ENCODE measurements around the gene GPR137C. TPM values are rescaled to one million over a fixed set of nuclear protein-coding genes. Genes with fewer than 3 reads are reported as not detected.

GPR137C gene
- total and polyA plus RNA-seq, 2 of the 13 experiments (the other 11 are each of a cell fraction or from before 2014, with no cell fraction given): 0.34 to 0.51 TPM

DNA sequence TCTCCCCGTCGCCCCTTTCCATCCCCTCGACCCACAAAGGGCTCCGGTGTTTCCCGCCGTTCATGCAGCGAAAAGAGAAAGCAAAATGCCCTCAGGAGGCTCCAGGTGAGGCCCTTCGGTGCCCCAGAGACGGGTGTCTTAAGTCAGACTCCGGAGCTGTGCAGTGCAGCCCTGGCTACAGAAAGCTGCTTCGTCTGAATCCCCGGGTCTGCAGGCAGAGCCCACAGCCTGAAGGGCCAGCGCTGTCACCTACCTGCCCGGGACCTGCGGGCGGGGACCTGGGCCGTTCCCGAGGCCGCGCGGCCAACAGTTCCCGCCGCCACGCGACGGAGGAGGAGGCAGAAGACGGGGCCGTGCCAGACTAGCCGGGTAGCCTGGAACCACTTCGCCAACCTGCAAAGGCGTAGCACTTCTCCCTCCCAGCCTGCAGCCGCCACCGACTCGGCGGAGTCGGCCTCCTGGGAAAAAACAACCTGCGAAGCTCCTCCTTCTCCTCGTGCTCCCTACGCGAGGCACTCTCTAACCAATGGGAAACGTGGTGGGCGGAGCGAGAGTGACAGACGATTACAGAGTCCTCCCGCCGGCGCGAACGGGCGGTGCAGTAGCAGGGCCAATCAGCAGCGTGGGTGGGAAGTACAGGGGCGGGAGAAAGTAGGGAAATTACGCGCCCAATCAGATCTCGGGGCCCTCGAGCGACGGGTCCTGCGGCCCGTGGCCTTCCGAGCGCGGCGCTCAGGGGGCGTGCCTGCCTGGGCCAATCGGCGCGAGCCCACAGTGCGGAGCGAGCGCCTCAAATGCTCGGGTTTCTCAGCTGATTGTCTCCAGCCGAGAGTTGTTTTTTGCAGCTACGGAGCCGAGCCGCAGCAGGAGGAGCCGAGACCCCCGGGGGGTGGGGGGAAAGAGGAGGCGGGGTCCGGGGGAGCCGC, at the start of gene GPR137C, which contains the start of gene TXNDC16 (continued):
- TF ChIP-seq, protein P1, sequence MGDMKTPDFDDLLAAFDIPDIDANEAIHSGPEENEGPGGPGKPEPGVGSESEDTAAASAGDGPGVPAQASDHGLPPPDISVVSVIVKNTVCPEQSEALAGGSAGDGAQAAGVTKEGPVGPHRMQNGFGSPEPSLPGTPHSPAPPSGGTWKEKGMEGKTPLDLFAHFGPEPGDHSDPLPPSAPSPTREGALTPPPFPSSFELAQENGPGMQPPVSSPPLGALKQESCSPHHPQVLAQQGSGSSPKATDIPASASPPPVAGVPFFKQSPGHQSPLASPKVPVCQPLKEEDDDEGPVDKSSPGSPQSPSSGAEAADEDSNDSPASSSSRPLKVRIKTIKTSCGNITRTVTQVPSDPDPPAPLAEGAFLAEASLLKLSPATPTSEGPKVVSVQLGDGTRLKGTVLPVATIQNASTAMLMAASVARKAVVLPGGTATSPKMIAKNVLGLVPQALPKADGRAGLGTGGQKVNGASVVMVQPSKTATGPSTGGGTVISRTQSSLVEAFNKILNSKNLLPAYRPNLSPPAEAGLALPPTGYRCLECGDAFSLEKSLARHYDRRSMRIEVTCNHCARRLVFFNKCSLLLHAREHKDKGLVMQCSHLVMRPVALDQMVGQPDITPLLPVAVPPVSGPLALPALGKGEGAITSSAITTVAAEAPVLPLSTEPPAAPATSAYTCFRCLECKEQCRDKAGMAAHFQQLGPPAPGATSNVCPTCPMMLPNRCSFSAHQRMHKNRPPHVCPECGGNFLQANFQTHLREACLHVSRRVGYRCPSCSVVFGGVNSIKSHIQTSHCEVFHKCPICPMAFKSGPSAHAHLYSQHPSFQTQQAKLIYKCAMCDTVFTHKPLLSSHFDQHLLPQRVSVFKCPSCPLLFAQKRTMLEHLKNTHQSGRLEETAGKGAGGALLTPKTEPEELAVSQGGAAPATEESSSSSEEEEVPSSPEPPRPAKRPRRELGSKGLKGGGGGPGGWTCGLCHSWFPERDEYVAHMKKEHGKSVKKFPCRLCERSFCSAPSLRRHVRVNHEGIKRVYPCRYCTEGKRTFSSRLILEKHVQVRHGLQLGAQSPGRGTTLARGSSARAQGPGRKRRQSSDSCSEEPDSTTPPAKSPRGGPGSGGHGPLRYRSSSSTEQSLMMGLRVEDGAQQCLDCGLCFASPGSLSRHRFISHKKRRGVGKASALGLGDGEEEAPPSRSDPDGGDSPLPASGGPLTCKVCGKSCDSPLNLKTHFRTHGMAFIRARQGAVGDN (CRISPR knock-in tag; IDR thresholded peaks at IDR 0.05): peak; percentile 93
- 0 out of 2 replicates have a peak, but pooled peaks have one; percentile 20 for TF ChIP-seq CHD2 (IDR thresholded peaks at IDR 0.05; ENCODE audit: low read depth, low read length)
- TF ChIP-seq ZIK1 (CRISPR knock-in tag; IDR thresholded peaks at IDR 0.05; ENCODE audit: borderline replicate concordance, low read depth): peak; percentile 75; the same call in 1 of the 2 replicates
- TF ChIP-seq ZSCAN31 (CRISPR knock-in tag; IDR thresholded peaks at IDR 0.05; ENCODE audit: low read depth): peak; percentile 59; the same call in 1 of the 2 replicates
- peak; percentile 96 for TF ChIP-seq NFYB (CRISPR knock-in tag; IDR thresholded peaks at IDR 0.05)
- TF ChIP-seq ZNF781 (CRISPR knock-in tag; IDR thresholded peaks at IDR 0.05; ENCODE audit: borderline replicate concordance, not compliant biosample characterization): peak; percentile 85
- TF ChIP-seq SRSF4 (IDR thresholded peaks at IDR 0.05; ENCODE audit: low read depth, low read length, poor library complexity, severe bottlenecking): no peak
- TF ChIP-seq ZNF7 (CRISPR knock-in tag; IDR thresholded peaks at IDR 0.05): no peak
- TF ChIP-seq NFYC (CRISPR knock-in tag; IDR thresholded peaks at IDR 0.05): peak; percentile 95
- peak; percentile 92 for TF ChIP-seq SAP130 (CRISPR knock-in tag; IDR thresholded peaks at IDR 0.05; ENCODE audit: low read depth)
- peak; percentile 51; the same call in 1 of the 2 replicates for TF ChIP-seq ELF1 (CRISPR knock-in tag; IDR thresholded peaks at IDR 0.05)
- TF ChIP-seq, protein P2, sequence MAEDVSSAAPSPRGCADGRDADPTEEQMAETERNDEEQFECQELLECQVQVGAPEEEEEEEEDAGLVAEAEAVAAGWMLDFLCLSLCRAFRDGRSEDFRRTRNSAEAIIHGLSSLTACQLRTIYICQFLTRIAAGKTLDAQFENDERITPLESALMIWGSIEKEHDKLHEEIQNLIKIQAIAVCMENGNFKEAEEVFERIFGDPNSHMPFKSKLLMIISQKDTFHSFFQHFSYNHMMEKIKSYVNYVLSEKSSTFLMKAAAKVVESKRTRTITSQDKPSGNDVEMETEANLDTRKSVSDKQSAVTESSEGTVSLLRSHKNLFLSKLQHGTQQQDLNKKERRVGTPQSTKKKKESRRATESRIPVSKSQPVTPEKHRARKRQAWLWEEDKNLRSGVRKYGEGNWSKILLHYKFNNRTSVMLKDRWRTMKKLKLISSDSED (CRISPR knock-in tag; IDR thresholded peaks at IDR 0.05): no peak
- peak; percentile 77; the same call in 1 of the 2 replicates for TF ChIP-seq ZNF782 (CRISPR knock-in tag; IDR thresholded peaks at IDR 0.05; ENCODE audit: borderline replicate concordance)
- TF ChIP-seq, protein P3, sequence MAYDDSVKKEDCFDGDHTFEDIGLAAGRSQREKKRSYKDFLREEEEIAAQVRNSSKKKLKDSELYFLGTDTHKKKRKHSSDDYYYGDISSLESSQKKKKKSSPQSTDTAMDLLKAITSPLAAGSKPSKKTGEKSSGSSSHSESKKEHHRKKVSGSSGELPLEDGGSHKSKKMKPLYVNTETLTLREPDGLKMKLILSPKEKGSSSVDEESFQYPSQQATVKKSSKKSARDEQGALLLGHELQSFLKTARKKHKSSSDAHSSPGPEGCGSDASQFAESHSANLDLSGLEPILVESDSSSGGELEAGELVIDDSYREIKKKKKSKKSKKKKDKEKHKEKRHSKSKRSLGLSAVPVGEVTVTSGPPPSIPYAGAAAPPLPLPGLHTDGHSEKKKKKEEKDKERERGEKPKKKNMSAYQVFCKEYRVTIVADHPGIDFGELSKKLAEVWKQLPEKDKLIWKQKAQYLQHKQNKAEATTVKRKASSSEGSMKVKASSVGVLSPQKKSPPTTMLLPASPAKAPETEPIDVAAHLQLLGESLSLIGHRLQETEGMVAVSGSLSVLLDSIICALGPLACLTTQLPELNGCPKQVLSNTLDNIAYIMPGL (CRISPR knock-in tag; IDR thresholded peaks at IDR 0.05; ENCODE audit: borderline replicate concordance in 1 of 2, low read depth in 1 of 2): peak in 1 of 2 experiments; percentile 85; a peak in 2 of 4 replicates
- TF ChIP-seq, protein P4, sequence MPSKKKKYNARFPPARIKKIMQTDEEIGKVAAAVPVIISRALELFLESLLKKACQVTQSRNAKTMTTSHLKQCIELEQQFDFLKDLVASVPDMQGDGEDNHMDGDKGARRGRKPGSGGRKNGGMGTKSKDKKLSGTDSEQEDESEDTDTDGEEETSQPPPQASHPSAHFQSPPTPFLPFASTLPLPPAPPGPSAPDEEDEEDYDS (CRISPR knock-in tag; IDR thresholded peaks at IDR 0.05): peak; percentile 98
- peak; percentile 68 for TF ChIP-seq CREM (IDR thresholded peaks at IDR 0.05)
- no peak for TF ChIP-seq CREM (CRISPR knock-in tag; IDR thresholded peaks at IDR 0.05)
- TF ChIP-seq KDM4B (CRISPR knock-in tag; IDR thresholded peaks at IDR 0.05): peak; percentile 38; the same call in 1 of the 2 replicates
- no peak for TF ChIP-seq ZNF101 (CRISPR knock-in tag; IDR thresholded peaks at IDR 0.05; ENCODE audit: borderline replicate concordance, low read depth)

Measured in HepG2 (cell line).